Measurements from ENCODE around the gene WFIKKN2.

The WFIKKN2 gene

GRCh38 chr17:50808888-50809287, 26.5 kb upstream of the WFIKKN2 start:
- no peak for DNase-seq

- no peak for DNase-seq
Measured at GRCh38 chr17:50813583-50813982, 21.8 kb upstream of the WFIKKN2 start.

GRCh38 chr17:50815400-50815799, 20.0 kb upstream of the WFIKKN2 start:
- no peak for DNase-seq

- no peak for DNase-seq
Measured at GRCh38 chr17:50816271-50816670, 19.1 kb upstream of the WFIKKN2 start.

GRCh38 chr17:50816771-50817751, 18.3 kb upstream of the WFIKKN2 start:
- no peak for DNase-seq

GRCh38 chr17:50817838-50818237, 17.5 kb upstream of the WFIKKN2 start:
- DNase-seq: no peak

- DNase-seq: no peak
Measured at GRCh38 chr17:50818261-50818660, 17.1 kb upstream of the WFIKKN2 start.

GRCh38 chr17:50818921-50819657, 16.3 kb upstream of the WFIKKN2 start:
- no peak for DNase-seq

- DNase-seq: no peak
Measured at GRCh38 chr17:50820651-50821050, 14.7 kb upstream of the WFIKKN2 start.

- DNase-seq: no peak
Measured at GRCh38 chr17:50822550-50822949, 12.8 kb upstream of the WFIKKN2 start.

- no peak for DNase-seq
Measured at GRCh38 chr17:50824429-50824828, 11.0 kb upstream of the WFIKKN2 start.

GRCh38 chr17:50825188-50825587, 10.2 kb upstream of the WFIKKN2 start:
- no peak for DNase-seq

GRCh38 chr17:50828508-50829170, 6.7 kb upstream of the WFIKKN2 start:
- DNase-seq: no peak

- no peak for DNase-seq
Measured at GRCh38 chr17:50829332-50829731, 6.1 kb upstream of the WFIKKN2 start.

- DNase-seq: no peak
Measured at GRCh38 chr17:50830352-50830751, 5.0 kb upstream of the WFIKKN2 start.

GRCh38 chr17:50830994-50831393, 4.4 kb upstream of the WFIKKN2 start:
- DNase-seq: no peak

GRCh38 chr17:50831471-50831928, 3.9 kb upstream of the WFIKKN2 start:
- DNase-seq: no peak

GRCh38 chr17:50832267-50832863, 3.0 kb upstream of the WFIKKN2 start:
- DNase-seq: no peak

- DNase-seq: no peak
Measured at GRCh38 chr17:50832864-50833381, 2.5 kb upstream of the WFIKKN2 start.

- no peak for DNase-seq
Measured at GRCh38 chr17:50833510-50834428, 1.6 kb upstream of the WFIKKN2 start.
